SK-N-SH (cell line): ENCODE results near the gene KIF15. TPM values are rescaled to one million over a fixed set of nuclear protein-coding genes. Genes with fewer than 3 reads are reported as not detected.

Experiments
- CHD2 ChIP-seq: fragments of 150-350 bp; IDR thresholded peaks from 2 replicates; pipeline ENCODE4 v1.6.1; 2018; ENCODE audit warnings: low read length; ENCODE audit not compliant: partially characterized antibody
- EP300 ChIP-seq, 2 experiments: IDR thresholded peaks; 2 replicates each; pipeline versions ENCODE4 v1.4.0 to v1.6.1; 2012; ENCODE audit warnings: borderline replicate concordance in 1 of 2, low read depth in 1 of 2, low read length in 1 of 2
- EZH2phosphoT487 ChIP-seq: fragments of 200-600 bp; sonication (generic); IDR thresholded peaks from 2 replicates; pipeline ENCODE4 v1.6.1; 2017; ENCODE audit warnings: low read depth, mixed run types, mild to moderate bottlenecking, antibody characterized with exemption, moderate library complexity, borderline replicate concordance
- FOSL2 ChIP-seq: IDR thresholded peaks from 2 replicates; pipeline ENCODE4 v1.4.0; 2012; ENCODE audit warnings: low read depth, mild to moderate bottlenecking, moderate library complexity, borderline replicate concordance
- GABPA ChIP-seq: IDR thresholded peaks from 2 replicates; pipeline ENCODE4 v1.4.0; 2012; ENCODE audit warnings: low read depth, mild to moderate bottlenecking
- GATA2 ChIP-seq: sonication (generic); formaldehyde crosslinking; IDR thresholded peaks from 2 replicates; pipeline ENCODE4 v1.5.0; 2020; ENCODE audit warnings: mild to moderate bottlenecking, missing genetic modification reagents
- MXI1 ChIP-seq: IDR thresholded peaks from 2 replicates; pipeline ENCODE4 v1.6.1; 2012; ENCODE audit warnings: mild to moderate bottlenecking, low read depth, low read length, improper control_type of control experiment
- NFIC ChIP-seq: IDR thresholded peaks from 2 replicates; pipeline ENCODE4 v1.4.0; 2012; ENCODE audit warnings: borderline replicate concordance
- NRF1 ChIP-seq: IDR thresholded peaks from 2 replicates; pipeline ENCODE4 v1.6.1; 2012; ENCODE audit warnings: low read depth, mild to moderate bottlenecking, low read length
- RCOR1 ChIP-seq: fragments of 150-350 bp; IDR thresholded peaks from 2 replicates; pipeline ENCODE4 v1.6.1; 2017; ENCODE audit warnings: antibody characterized with exemption, low read length
- RFX5 ChIP-seq: IDR thresholded peaks from 2 replicates; pipeline ENCODE4 v1.6.1; 2012; ENCODE audit warnings: mild to moderate bottlenecking, improper control_type of control experiment, low read length
- TAF1 ChIP-seq: IDR thresholded peaks from 2 replicates; pipeline ENCODE4 v1.6.1; 2012; ENCODE audit warnings: low read depth, mild to moderate bottlenecking, low read length, moderate library complexity, borderline replicate concordance
- TEAD4 ChIP-seq: IDR thresholded peaks from 2 replicates; pipeline ENCODE4 v1.4.0; 2012; ENCODE audit warnings: mild to moderate bottlenecking, borderline replicate concordance; ENCODE audit not compliant: insufficient read depth
- polyA plus RNA-seq, 3 experiments: library from polyadenylated mRNA; depleted of rRNA; stranded (reverse); fragments of >200 nt; gene quantifications; 2 replicates each; pipeline ENCODE4 v1.2.3, GENCODE V29; 2012
- TF ChIP-seq, protein P1 (sequence below): IDR thresholded peaks from 2 replicates; pipeline ENCODE4; 2012
- TF ChIP-seq, protein P2 (sequence below): fragments of 150-350 bp; IDR thresholded peaks from 2 replicates; pipeline ENCODE4 v1.6.1; 2016; ENCODE audit warnings: mild to moderate bottlenecking, low read depth, low read length
- TF ChIP-seq, protein P3 (sequence below): fragments of 200-600 bp; sonication (generic); IDR thresholded peaks from 2 replicates; pipeline ENCODE4 v1.6.1; 2017; ENCODE audit warnings: antibody characterized with exemption, mild to moderate bottlenecking, moderate library complexity
- TF ChIP-seq, protein P4 (sequence below): fragments of 150-350 bp; IDR thresholded peaks from 2 replicates; pipeline ENCODE4 v1.6.1; 2017; ENCODE audit warnings: antibody characterized with exemption, low read length, low read depth, borderline replicate concordance
- TF ChIP-seq, protein P5 (sequence below): IDR thresholded peaks from 2 replicates; pipeline ENCODE4 v1.4.0; 2012; ENCODE audit warnings: low read depth, borderline replicate concordance

KIF15 gene
- polyA plus RNA-seq, 1 of the 3 experiments (the other 2 are of a cell fraction) = 2.3 TPM

DNA sequence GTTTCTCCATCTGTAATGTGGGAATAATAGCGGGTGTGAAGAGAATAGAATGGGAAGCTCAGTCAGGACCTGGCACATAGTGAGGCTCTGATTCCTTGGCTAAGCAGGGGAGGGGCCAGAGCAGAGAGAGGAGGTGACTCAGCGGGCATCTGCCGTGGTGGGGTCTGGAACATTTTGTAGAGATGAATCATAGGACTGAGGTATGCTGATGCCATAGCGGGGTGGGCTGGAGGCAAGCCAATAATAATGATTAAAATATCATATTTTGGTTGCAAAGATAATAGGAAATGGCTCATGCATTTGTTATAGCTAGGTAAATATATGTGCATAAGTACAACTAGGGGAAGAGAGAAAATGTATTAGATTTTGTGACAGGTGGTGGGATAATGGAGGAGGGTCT lies 124.0 kb downstream of the KIF15 start (continued):
- TF ChIP-seq NFIC (peak; percentile 98), EZH2phosphoT487 (no peak), TEAD4 (peak; percentile 94), MXI1 (no peak), GATA2 (CRISPR knock-in tag) (no peak), RFX5 (no peak), EP300 (IDR thresholded peaks at IDR 0.05; ENCODE audit: borderline replicate concordance in 1 of 2, low read depth in 1 of 2, low read length in 1 of 2) (peak in 1 of 2 experiments; percentile 95; a peak in 2 of 4 replicates), RCOR1 (no peak), CHD2 (no peak), GABPA (no peak), NRF1 (no peak), FOSL2 (peak; percentile 100), TAF1 (no peak)
- TF ChIP-seq, protein P1, sequence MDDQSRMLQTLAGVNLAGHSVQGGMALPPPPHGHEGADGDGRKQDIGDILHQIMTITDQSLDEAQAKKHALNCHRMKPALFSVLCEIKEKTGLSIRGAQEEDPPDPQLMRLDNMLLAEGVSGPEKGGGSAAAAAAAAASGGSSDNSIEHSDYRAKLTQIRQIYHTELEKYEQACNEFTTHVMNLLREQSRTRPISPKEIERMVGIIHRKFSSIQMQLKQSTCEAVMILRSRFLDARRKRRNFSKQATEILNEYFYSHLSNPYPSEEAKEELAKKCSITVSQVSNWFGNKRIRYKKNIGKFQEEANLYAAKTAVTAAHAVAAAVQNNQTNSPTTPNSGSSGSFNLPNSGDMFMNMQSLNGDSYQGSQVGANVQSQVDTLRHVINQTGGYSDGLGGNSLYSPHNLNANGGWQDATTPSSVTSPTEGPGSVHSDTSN = peak; percentile 79
- TF ChIP-seq, protein P2, sequence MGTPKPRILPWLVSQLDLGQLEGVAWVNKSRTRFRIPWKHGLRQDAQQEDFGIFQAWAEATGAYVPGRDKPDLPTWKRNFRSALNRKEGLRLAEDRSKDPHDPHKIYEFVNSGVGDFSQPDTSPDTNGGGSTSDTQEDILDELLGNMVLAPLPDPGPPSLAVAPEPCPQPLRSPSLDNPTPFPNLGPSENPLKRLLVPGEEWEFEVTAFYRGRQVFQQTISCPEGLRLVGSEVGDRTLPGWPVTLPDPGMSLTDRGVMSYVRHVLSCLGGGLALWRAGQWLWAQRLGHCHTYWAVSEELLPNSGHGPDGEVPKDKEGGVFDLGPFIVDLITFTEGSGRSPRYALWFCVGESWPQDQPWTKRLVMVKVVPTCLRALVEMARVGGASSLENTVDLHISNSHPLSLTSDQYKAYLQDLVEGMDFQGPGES = no peak
- TF ChIP-seq, protein P3, sequence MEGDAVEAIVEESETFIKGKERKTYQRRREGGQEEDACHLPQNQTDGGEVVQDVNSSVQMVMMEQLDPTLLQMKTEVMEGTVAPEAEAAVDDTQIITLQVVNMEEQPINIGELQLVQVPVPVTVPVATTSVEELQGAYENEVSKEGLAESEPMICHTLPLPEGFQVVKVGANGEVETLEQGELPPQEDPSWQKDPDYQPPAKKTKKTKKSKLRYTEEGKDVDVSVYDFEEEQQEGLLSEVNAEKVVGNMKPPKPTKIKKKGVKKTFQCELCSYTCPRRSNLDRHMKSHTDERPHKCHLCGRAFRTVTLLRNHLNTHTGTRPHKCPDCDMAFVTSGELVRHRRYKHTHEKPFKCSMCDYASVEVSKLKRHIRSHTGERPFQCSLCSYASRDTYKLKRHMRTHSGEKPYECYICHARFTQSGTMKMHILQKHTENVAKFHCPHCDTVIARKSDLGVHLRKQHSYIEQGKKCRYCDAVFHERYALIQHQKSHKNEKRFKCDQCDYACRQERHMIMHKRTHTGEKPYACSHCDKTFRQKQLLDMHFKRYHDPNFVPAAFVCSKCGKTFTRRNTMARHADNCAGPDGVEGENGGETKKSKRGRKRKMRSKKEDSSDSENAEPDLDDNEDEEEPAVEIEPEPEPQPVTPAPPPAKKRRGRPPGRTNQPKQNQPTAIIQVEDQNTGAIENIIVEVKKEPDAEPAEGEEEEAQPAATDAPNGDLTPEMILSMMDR = no peak
- TF ChIP-seq, protein P4, sequence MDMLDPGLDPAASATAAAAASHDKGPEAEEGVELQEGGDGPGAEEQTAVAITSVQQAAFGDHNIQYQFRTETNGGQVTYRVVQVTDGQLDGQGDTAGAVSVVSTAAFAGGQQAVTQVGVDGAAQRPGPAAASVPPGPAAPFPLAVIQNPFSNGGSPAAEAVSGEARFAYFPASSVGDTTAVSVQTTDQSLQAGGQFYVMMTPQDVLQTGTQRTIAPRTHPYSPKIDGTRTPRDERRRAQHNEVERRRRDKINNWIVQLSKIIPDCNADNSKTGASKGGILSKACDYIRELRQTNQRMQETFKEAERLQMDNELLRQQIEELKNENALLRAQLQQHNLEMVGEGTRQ = no peak
- TF ChIP-seq, protein P5, sequence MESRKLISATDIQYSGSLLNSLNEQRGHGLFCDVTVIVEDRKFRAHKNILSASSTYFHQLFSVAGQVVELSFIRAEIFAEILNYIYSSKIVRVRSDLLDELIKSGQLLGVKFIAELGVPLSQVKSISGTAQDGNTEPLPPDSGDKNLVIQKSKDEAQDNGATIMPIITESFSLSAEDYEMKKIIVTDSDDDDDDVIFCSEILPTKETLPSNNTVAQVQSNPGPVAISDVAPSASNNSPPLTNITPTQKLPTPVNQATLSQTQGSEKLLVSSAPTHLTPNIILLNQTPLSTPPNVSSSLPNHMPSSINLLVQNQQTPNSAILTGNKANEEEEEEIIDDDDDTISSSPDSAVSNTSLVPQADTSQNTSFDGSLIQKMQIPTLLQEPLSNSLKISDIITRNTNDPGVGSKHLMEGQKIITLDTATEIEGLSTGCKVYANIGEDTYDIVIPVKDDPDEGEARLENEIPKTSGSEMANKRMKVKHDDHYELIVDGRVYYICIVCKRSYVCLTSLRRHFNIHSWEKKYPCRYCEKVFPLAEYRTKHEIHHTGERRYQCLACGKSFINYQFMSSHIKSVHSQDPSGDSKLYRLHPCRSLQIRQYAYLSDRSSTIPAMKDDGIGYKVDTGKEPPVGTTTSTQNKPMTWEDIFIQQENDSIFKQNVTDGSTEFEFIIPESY = peak; percentile 76; the same call in 1 of the 2 replicates
